A549 (cell line): Measurements from ENCODE around the gene TRNP1. TPM values are rescaled to one million over a fixed set of nuclear protein-coding genes. Genes with fewer than 3 reads are reported as not detected.

Experiments
- ATAC-seq, 2 experiments: fragments of 200-7000 bp in 1 of 2; fragments of >200 bp in 1 of 2; cut with Nextera tagmentation in 1 of 2; cut with Tn5 transposase in 1 of 2; 3 replicates each; pipeline versions ENCODE4 v1.8.0 to v1.9.1; 2018 to 2020; ENCODE audit warnings: mild to moderate bottlenecking in 1 of 2, moderate library complexity in 1 of 2
- CTCF ChIA-PET: fragments of 300-600 bp; sonication (Branson Sonifier 250); formaldehyde crosslinking; extraction: SDS; loops from one replicate; lab custom pipeline; 2021; ENCODE audit warnings: antibody characterized with exemption, inconsistent platforms; lab: Yijun Ruan, JAX
- POLR2A ChIA-PET: fragments of 350-600 bp; formaldehyde crosslinking; extraction: SDS; loops from one replicate; lab custom pipeline; 2021; ENCODE audit warnings: antibody characterized with exemption, inconsistent platforms; lab: Yijun Ruan, JAX
- DNase-seq, 2 experiments: peaks; one replicate each; pipeline versions ENCODE4 v3.0.0 to v3.0.0-alpha.2; 2011 to 2016; ENCODE audit warnings: low read depth in 1 of 2, low spot score in 1 of 2
- FAIRE-seq: peaks from 2 replicates; lab custom pipeline; 2011; peaks lifted over from hg19 to GRCh38; lab: Jason Lieb, UNC
- H3K27ac ChIP-seq, 2 experiments: fragments of >200 bp; sonication (Bioruptor Twin); formaldehyde crosslinking; 3 replicates each; pipeline ENCODE4 v1.5.1; 2016 to 2017
- H3K4me1 ChIP-seq: fragments of >200 bp; sonication (Bioruptor Twin); formaldehyde crosslinking; 3 replicates; pipeline ENCODE4 v1.6.1; 2016
- H3K4me2 ChIP-seq: fragments of >200 bp; sonication (Bioruptor Twin); formaldehyde crosslinking; 3 replicates; pipeline ENCODE4 v1.6.1; 2016
- H3K4me3 ChIP-seq: fragments of >200 bp; sonication (Bioruptor Twin); formaldehyde crosslinking; 3 replicates; pipeline ENCODE4 v1.5.1; 2016
- H3K9me3 ChIP-seq: fragments of >200 bp; sonication (Bioruptor Twin); formaldehyde crosslinking; 3 replicates; pipeline ENCODE4 v1.6.1; 2016
- CEBPB ChIP-seq, 2 experiments: fragments of >200 bp in 1 of 2; sonication (Bioruptor Twin) in 1 of 2; formaldehyde crosslinking in 1 of 2; IDR thresholded peaks; 2 replicates each; pipeline ENCODE4 v1.6.1; 2012 to 2016
- CHD2 ChIP-seq: fragments of 150-350 bp; IDR thresholded peaks from 2 replicates; pipeline ENCODE4 v1.6.1; 2014; ENCODE audit warnings: low read length; ENCODE audit not compliant: partially characterized antibody
- EHF ChIP-seq: fragments of 250-450 bp; sonication (Bioruptor Pico); IDR thresholded peaks from 2 replicates; pipeline ENCODE4 v1.5.0; 2020; ENCODE audit warnings: mild to moderate bottlenecking
- EHMT2 ChIP-seq: fragments of 200-600 bp; sonication (generic); IDR thresholded peaks from 2 replicates; pipeline ENCODE4 v1.6.1; 2016; ENCODE audit warnings: antibody characterized with exemption, low read depth, mild to moderate bottlenecking, moderate library complexity
- EP300 ChIP-seq, 2 experiments: fragments of >200 bp; sonication (Bioruptor Twin); formaldehyde crosslinking; IDR thresholded peaks; 2 replicates in 1 of 2; 3 replicates in 1 of 2; pipeline ENCODE4 v1.6.1; 2016 to 2017
- FOSL2 ChIP-seq, 2 experiments: fragments of 450-650 bp in 1 of 2; fragments of >200 bp in 1 of 2; sonication (Bioruptor Twin) in 1 of 2; formaldehyde crosslinking; IDR thresholded peaks; 2 replicates each; pipeline versions ENCODE4 v1.5.0 to v1.6.1; 2016 to 2020; ENCODE audit warnings: mild to moderate bottlenecking in 1 of 2, moderate library complexity in 1 of 2
- GATA3 ChIP-seq: IDR thresholded peaks from 2 replicates; pipeline ENCODE4 v1.6.1; 2012; ENCODE audit warnings: borderline replicate concordance
- HES2 ChIP-seq: fragments of >200 bp; sonication (Bioruptor Twin); formaldehyde crosslinking; IDR thresholded peaks from 2 replicates; pipeline ENCODE4 v1.6.1; 2016
- HOXB13 ChIP-seq: fragments of 250-450 bp; sonication (Bioruptor Pico); IDR thresholded peaks from 2 replicates; pipeline ENCODE4 v1.5.0; 2020; ENCODE audit warnings: low read depth, mild to moderate bottlenecking, moderate library complexity
- HOXB5 ChIP-seq: fragments of 250-450 bp; sonication (Bioruptor Pico); IDR thresholded peaks from 2 replicates; pipeline ENCODE4 v1.5.0; 2020; ENCODE audit warnings: mild to moderate bottlenecking, moderate library complexity
- JUNB ChIP-seq: fragments of >200 bp; sonication (Bioruptor Twin); formaldehyde crosslinking; IDR thresholded peaks from 2 replicates; pipeline ENCODE4 v1.6.1; 2016
- MAZ ChIP-seq: fragments of 150-350 bp; IDR thresholded peaks from 2 replicates; pipeline ENCODE4 v1.6.1; 2014; ENCODE audit warnings: antibody characterized with exemption, low read depth, low read length, borderline replicate concordance
- NPAS2 ChIP-seq: fragments of 250-450 bp; sonication (Bioruptor Pico); IDR thresholded peaks from 2 replicates; pipeline ENCODE4 v1.8.0; 2022; ENCODE audit warnings: mild to moderate bottlenecking, moderate library complexity, borderline replicate concordance
- NR3C1 ChIP-seq: fragments of >200 bp; sonication (Bioruptor Twin); formaldehyde crosslinking; IDR thresholded peaks from 3 replicates; pipeline ENCODE4 v1.6.1; 2017
- PHF8 ChIP-seq: fragments of 200-600 bp; sonication (generic); IDR thresholded peaks from 2 replicates; pipeline ENCODE4 v1.6.1; 2016; ENCODE audit warnings: low read depth, mild to moderate bottlenecking, antibody characterized with exemption, moderate library complexity, borderline replicate concordance
- RNF2 ChIP-seq: fragments of 200-600 bp; sonication (generic); IDR thresholded peaks from 2 replicates; pipeline ENCODE4 v1.6.1; 2016; ENCODE audit warnings: low read depth, mild to moderate bottlenecking, antibody characterized with exemption, moderate library complexity, borderline replicate concordance
- SREBF2 ChIP-seq: fragments of 450-650 bp; IDR thresholded peaks from 2 replicates; pipeline ENCODE4 v1.6.1; 2014; ENCODE audit warnings: mild to moderate bottlenecking, moderate library complexity
- USF2 ChIP-seq: fragments of 450-650 bp; IDR thresholded peaks from 2 replicates; pipeline ENCODE4 v1.6.1; 2014; ENCODE audit warnings: antibody characterized with exemption
- ZFP36 ChIP-seq: fragments of 450-650 bp; IDR thresholded peaks from 2 replicates; pipeline ENCODE4 v1.6.1; 2014; ENCODE audit warnings: borderline replicate concordance; ENCODE audit not compliant: partially characterized antibody
- WGBS: methylation state at CpG from one replicate; pipeline ENCODE4 v1.1.6; 2017; ENCODE audit errors: missing lambda C conversion rate; 5-methylcytosine and 5-hydroxymethylcytosine counted together
- polyA plus RNA-seq, 4 experiments: library from polyadenylated mRNA; depleted of rRNA in 3 of 4; stranded (reverse); fragments of >200 nt; fragmentation: RNase III in 1 of 4; extraction: RNeasy Plus Mini Kit Qiagen cat#74134 plus additional on column Dnase treatment in 1 of 4; gene quantifications; 2 replicates in 3 of 4; 3 replicates in 1 of 4; pipeline ENCODE4 v1.2.3, GENCODE V29; 2011 to 2017
- TF ChIP-seq, protein P1 (sequence below): IDR thresholded peaks from 2 replicates; pipeline ENCODE4 v1.6.1; 2012

Gene TRNP1
- polyA plus RNA-seq, 2 of the 4 experiments (the other 2 are of a cell fraction) = 73.9 to 113 TPM

DNA sequence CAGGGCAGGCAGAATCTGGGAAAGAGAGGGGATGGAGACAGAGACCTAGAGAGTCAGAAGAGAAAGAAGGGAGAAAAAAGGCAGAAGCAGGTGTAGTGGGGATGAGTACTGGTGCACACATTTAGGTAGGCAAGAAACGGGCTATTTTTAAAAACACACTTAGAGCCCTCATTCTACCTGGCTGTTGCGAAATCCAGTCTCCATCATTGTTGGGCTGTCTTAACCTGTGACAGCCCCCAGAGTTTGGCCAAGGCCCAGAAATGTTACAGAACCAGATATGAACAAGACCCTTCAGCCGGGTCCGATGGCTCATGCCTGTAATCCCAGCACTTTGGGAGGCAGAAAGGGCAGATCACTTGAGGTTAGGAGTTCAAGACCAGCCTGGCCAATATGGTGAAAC lies 20.7 kb upstream of the TRNP1 start:
- Histone ChIP-seq H3K4me2 (no peak overlapping the region), H3K27ac (peak overlapping the region; percentile 35 to 73; a peak in 4 of 6 replicates), H3K4me3 (no peak overlapping the region), H3K9me3 (no peaks in the 10 kb centered on the region), H3K4me1 (peaks cover 24% of the 10 kb centered on the region; the same call in 2 of the 3 replicates)
- TF ChIP-seq, protein P1, sequence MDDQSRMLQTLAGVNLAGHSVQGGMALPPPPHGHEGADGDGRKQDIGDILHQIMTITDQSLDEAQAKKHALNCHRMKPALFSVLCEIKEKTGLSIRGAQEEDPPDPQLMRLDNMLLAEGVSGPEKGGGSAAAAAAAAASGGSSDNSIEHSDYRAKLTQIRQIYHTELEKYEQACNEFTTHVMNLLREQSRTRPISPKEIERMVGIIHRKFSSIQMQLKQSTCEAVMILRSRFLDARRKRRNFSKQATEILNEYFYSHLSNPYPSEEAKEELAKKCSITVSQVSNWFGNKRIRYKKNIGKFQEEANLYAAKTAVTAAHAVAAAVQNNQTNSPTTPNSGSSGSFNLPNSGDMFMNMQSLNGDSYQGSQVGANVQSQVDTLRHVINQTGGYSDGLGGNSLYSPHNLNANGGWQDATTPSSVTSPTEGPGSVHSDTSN = no peak
- TF ChIP-seq EP300 (IDR thresholded peaks at IDR 0.05) = no peak
- no peak for TF ChIP-seq GATA3
- no peak for TF ChIP-seq HOXB5 (CRISPR knock-in tag)
- peak; percentile 32 to 78; a peak in 3 of 4 replicates for TF ChIP-seq CEBPB (IDR thresholded peaks at IDR 0.05)
- no peak for TF ChIP-seq MAZ
- TF ChIP-seq JUNB = no peak
- ATAC-seq = no peak
- no peak for FAIRE-seq
- DNase-seq = no peak
- CTCF ChIA-PET = interaction anchor here (0.6 to 2.9 kb wide), 3 partner anchors 14 to 27 kb away, joined by 3 to 14 read pairs (median 4); no protein-coding TSS in a partner anchor
- WGBS = 91% methylated on average over 4 of the region's 4 CpGs
- POLR2A ChIA-PET = no interaction called here

DNA sequence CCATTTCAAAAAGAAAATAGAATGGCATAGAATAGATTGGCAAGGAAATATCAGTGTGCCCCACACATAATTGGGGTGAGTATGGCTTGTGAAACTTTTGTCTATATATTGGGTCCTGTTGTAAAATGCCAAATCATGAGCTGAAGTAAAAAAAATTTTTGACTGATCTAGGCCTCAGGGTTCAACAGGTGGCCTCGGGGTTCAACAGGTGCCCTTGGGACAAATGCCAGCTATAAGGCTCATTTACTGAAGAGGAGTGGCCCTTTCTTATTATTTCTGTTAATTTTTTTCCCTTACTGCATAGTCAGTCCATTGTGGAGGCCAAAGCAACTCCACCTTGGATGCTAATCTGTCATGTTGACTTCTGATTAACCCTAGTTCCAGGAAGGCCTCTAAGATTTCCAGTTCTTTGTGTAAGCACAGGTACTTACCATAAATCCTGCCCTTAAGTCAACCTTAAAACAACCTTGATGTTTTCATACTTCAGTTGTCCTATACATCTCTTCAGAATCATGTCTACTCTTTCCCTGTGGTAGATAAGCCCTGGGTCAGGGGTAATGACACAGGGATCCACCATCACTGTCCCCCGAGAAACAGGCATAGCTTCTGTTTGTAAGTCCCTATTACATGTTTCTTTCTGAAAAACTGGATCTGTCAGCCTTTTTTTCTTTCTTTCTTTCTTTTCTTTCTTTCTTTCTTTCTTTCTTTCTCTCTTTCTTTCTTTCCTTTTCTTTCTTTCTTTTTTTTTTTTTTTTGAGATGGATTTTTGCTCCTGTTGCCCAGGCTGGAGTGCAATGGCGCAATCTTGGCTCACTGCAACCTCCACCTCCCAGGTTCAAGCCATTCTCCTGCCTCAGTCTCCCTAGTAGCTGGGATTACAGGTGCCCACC lies 16.6 kb upstream of the TRNP1 start:
- Histone ChIP-seq H3K4me1 (peaks cover 8% of the 10 kb centered on the region; the same call in 2 of the 3 replicates), H3K27ac (no peak overlapping the region), H3K9me3 (no peaks in the 10 kb centered on the region), H3K4me3 (no peak overlapping the region), H3K4me2 (no peak overlapping the region)
- POLR2A ChIA-PET = no interaction called here
- 60% methylated on average over 3 of the region's 3 CpGs for WGBS
- FAIRE-seq (no peak), ATAC-seq (no peak), DNase-seq (no peak)
- no peak for TF ChIP-seq EHMT2
- no peak for TF ChIP-seq CHD2
- no peak for TF ChIP-seq USF2
- no peak for TF ChIP-seq ZFP36
- TF ChIP-seq FOSL2 (IDR thresholded peaks at IDR 0.05) = no peak
- TF ChIP-seq FOSL2 (CRISPR knock-in tag; IDR thresholded peaks at IDR 0.05) = no peak
- TF ChIP-seq HOXB13 (CRISPR knock-in tag) = no peak
- no peak for TF ChIP-seq EHF
- no peak for TF ChIP-seq NR3C1
- TF ChIP-seq HES2 = no peak
- TF ChIP-seq SREBF2 = no peak
- no peak for TF ChIP-seq PHF8
- TF ChIP-seq NPAS2 = no peak
- no peak for TF ChIP-seq CEBPB (IDR thresholded peaks at IDR 0.05)
- TF ChIP-seq, protein P1 = no peak
- TF ChIP-seq RNF2 = no peak
- TF ChIP-seq, all 56 proteins: peak for 0
- CTCF ChIA-PET = interaction anchor here (1.6 to 5.3 kb wide), 3 partner anchors 9 to 17 kb away, joined by 4 to 38 read pairs (median 4); partner anchors contain the start of gene TRNP1
